PC-9 (cell line): ENCODE results near the gene FGF13.

Experiments used
- CTCF ChIP-seq: fragments of 200-600 bp; sonication (generic); conservative IDR thresholded peaks from 2 replicates; pipeline ENCODE4 v1.6.1; 2017; ENCODE audit warnings: mixed run types, antibody characterized with exemption, mild to moderate bottlenecking, moderate library complexity
- EZH2 ChIP-seq: fragments of 200-600 bp; sonication (generic); IDR thresholded peaks from 2 replicates; pipeline ENCODE4 v1.8.0; 2017; ENCODE audit warnings: antibody characterized with exemption, low read depth

GRCh38 chrX:138704101-138704500, 7.4 kb downstream of the FGF13 start:
- no peak for TF ChIP-seq CTCF
- no peak for TF ChIP-seq EZH2
